ENCODE measurements around the gene C18orf54. TPM values are rescaled to one million over a fixed set of nuclear protein-coding genes. Genes with fewer than 3 reads are reported as not detected.

C18orf54 gene
- total and polyA plus RNA-seq, 2 of the 4 experiments (the other 2 are of a cell fraction): 2.2 to 3.0 TPM

- Histone ChIP-seq H3K9ac (ENCODE audit: low read depth, low read length) (no peak overlapping the region), H2AK9ac (replicated peaks; ENCODE audit: low read depth, low read length, poor library complexity) (no peak overlapping the region), H3K18ac (ENCODE audit: low read depth, low read length) (no peak overlapping the region), H3K27ac (ENCODE audit: insufficient read depth, low read length) (no peak overlapping the region), H3K36me3 (ENCODE audit: control insufficient read depth, insufficient read depth, low read length) (no peaks in the 10 kb centered on the region), H3K79me1 (ENCODE audit: low read depth in 1 of 2, low read length in 2 of 2) (no peaks in the 10 kb centered on the region), H3K23ac (ENCODE audit: low read depth, low read length) (no peak overlapping the region), H2BK5ac (ENCODE audit: low read depth, low read length, poor library complexity, severe bottlenecking) (no peak overlapping the region), H4K8ac (ENCODE audit: low read depth in 2 of 2, low read length in 2 of 2) (no peak overlapping the region), H3K27me3 (ENCODE audit: control insufficient read depth, insufficient read depth, low read length) (no peaks in the 10 kb centered on the region), H2AFZ (replicated peaks; ENCODE audit: low read length, poor library complexity) (no peak overlapping the region), H3K4me1 (ENCODE audit: control insufficient read depth, insufficient read depth, low read length) (no peaks in the 10 kb centered on the region), H4K20me1 (ENCODE audit: insufficient read depth, low read length) (no peaks in the 10 kb centered on the region), H3K56ac (ENCODE audit: extremely low read depth, insufficient read depth, low read length) (no peak overlapping the region), H3K4me3 (ENCODE audit: insufficient read depth, low read depth, low read length) (no peak overlapping the region), H2AK5ac (ENCODE audit: low read depth, low read length) (no peak overlapping the region), H3K9me3 (ENCODE audit: control insufficient read depth, insufficient read depth, low read length) (no peaks in the 10 kb centered on the region), H2BK15ac (ENCODE audit: low read depth, low read length) (no peak overlapping the region), H2BK20ac (ENCODE audit: low read depth, low read length) (no peak overlapping the region), H2BK120ac (ENCODE audit: low read depth, low read length) (no peak overlapping the region), H3K4ac (ENCODE audit: low read depth, low read length) (no peak overlapping the region), H3K14ac (replicated peaks; ENCODE audit: low read depth, low read length) (no peak overlapping the region), H4K91ac (ENCODE audit: insufficient read depth, low read depth, low read length) (no peak overlapping the region), H4K5ac (ENCODE audit: low read depth, low read length) (no peak overlapping the region), H3K4me2 (ENCODE audit: low read depth, low read length) (no peak overlapping the region), H3K9me1 (ENCODE audit: insufficient read depth, low read length) (no peaks in the 10 kb centered on the region)
- no peak for DNase-seq
- no TSS peak for BruUV-seq (replicated peaks)
- in situ Hi-C loops (cut with MboI; ENCODE audit: low sequenced_read_pairs) (no loop called here), dilution Hi-C loops (cut with HindIII; ENCODE audit: low sequenced_read_pairs, unreplicated experiment) (no loop called here), intact Hi-C loops (cut with micrococcal nuclease) (no loop called here)
- TF ChIP-seq CHD1 (IDR thresholded peaks at IDR 0.05; ENCODE audit: low read depth, low read length) (no peak), ELK1 (IDR thresholded peaks at IDR 0.05; ENCODE audit: borderline replicate concordance, low read depth, low read length) (no peak), USF2 (IDR thresholded peaks at IDR 0.05; ENCODE audit: low read depth, low read length) (no peak), RAD21 (IDR thresholded peaks at IDR 0.05; ENCODE audit: low read length) (no peak), NFE2L2 (IDR thresholded peaks at IDR 0.05; ENCODE audit: low read depth, low read length) (no peak), CTCF (conservative IDR thresholded peaks at IDR 0.05; ENCODE audit: low read depth, low read length) (no peak), BHLHE40 (IDR thresholded peaks at IDR 0.05; ENCODE audit: low read depth, low read length) (no peak), RFX5 (IDR thresholded peaks at IDR 0.05; ENCODE audit: low read depth, low read length) (no peak), MAFK (IDR thresholded peaks at IDR 0.05; ENCODE audit: low read depth, low read length) (no peak), FOS (IDR thresholded peaks at IDR 0.05; ENCODE audit: low read depth, low read length) (no peak), SMC3 (IDR thresholded peaks at IDR 0.05; ENCODE audit: low read depth, low read length) (no peak), POLR2A (IDR thresholded peaks at IDR 0.05; ENCODE audit: low read depth, low read length) (no peak), MXI1 (IDR thresholded peaks at IDR 0.05; ENCODE audit: borderline replicate concordance, low read depth, low read length) (no peak), CEBPB (IDR thresholded peaks at IDR 0.05; ENCODE audit: low read depth, low read length) (no peak), MAZ (IDR thresholded peaks at IDR 0.05; ENCODE audit: borderline replicate concordance, low read depth, low read length) (no peak), RCOR1 (IDR thresholded peaks at IDR 0.05; ENCODE audit: insufficient replicate concordance, low read length) (no peak)
- POLR2A ChIA-PET (ENCODE audit: unreplicated experiment): no interaction called here
- no peak for ATAC-seq (ENCODE audit: low read depth)
- CTCF ChIA-PET: no interaction called here
- WGBS, 2 experiments (ENCODE audit: extremely low coverage in 2 of 2, insufficient read length in 1 of 2): no CpG with 5 or more reads among the region's 4 CpGs
Observed at GRCh38 chr18:54378057-54378456, 20.4 kb downstream of the C18orf54 start.
